ENCODE data around the gene CDC14B. TPM values are rescaled to one million over a fixed set of nuclear protein-coding genes. Genes with fewer than 3 reads are reported as not detected.

CDC14B gene
- total and polyA plus RNA-seq, 4 donors, result 8.8 to 33.3 (median 11.3) TPM

DNA sequence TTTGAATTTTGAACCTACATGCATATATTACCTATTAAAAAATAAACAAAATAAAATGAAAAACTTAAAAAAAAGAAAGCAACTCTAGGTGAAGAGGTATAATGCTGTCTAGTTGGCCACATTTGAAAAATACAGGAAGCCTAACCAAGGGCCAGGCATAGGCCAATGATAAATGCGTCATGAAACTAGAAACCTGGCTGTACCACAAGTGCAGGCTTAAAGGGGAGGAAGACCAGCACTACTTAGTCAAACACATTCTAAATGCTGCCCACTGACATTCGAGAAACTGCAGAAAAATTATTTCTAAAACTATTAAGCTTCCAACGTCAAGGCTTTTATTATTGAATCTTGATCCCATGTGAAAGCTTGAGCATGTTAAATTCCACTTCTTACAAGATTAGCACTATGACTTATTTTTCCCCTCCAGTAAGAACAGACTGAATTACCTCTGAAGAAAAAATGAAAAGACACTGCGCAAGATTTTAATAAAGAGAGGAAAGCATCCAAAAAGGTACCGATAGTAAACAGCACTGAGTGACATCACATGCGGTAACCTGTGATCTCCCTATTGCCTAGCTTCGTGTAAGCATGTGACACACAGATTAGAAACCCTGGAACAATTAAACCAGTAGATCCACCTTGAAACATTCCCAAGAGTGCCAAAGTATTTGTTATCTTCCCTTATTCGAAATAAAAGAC is 16.2 kb downstream of the CDC14B start:
- no peaks in the 10 kb centered on the region for H3K27me3 ChIP-seq (ENCODE audit: control insufficient read depth in 4 of 4, insufficient read depth in 4 of 4, low read length in 3 of 4)
- H3K9ac ChIP-seq (ENCODE audit: low read depth in 1 of 2, low read length in 2 of 2), result peak overlapping the region in 1 of 2 donors; percentile 74
- TF ChIP-seq RAD21 (IDR thresholded peaks at IDR 0.05), result no peak
- TF ChIP-seq, protein P1, sequence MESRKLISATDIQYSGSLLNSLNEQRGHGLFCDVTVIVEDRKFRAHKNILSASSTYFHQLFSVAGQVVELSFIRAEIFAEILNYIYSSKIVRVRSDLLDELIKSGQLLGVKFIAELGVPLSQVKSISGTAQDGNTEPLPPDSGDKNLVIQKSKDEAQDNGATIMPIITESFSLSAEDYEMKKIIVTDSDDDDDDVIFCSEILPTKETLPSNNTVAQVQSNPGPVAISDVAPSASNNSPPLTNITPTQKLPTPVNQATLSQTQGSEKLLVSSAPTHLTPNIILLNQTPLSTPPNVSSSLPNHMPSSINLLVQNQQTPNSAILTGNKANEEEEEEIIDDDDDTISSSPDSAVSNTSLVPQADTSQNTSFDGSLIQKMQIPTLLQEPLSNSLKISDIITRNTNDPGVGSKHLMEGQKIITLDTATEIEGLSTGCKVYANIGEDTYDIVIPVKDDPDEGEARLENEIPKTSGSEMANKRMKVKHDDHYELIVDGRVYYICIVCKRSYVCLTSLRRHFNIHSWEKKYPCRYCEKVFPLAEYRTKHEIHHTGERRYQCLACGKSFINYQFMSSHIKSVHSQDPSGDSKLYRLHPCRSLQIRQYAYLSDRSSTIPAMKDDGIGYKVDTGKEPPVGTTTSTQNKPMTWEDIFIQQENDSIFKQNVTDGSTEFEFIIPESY (IDR thresholded peaks at IDR 0.05), result peak; percentile 33
- H3K4me1 ChIP-seq (ENCODE audit: control insufficient read depth in 4 of 4, insufficient read depth in 4 of 4, low read length in 3 of 4), result peaks cover 0 to 19% (median 11%) of the 10 kb centered on the region in 4 donors
- H3K9me3 ChIP-seq (ENCODE audit: control insufficient read depth in 4 of 4, low read length in 3 of 4), result no peaks in the 10 kb centered on the region
- H3K4me3 ChIP-seq (ENCODE audit: low read depth in 1 of 3, low read length in 3 of 3), result peak overlapping the region in 2 of 3 donors; percentile 4 to 19
- no peak for DNase-seq (ENCODE audit: low spot score)
- WGBS, result 53% methylated on average over 8 of the region's 8 CpGs
- no peaks in the 10 kb centered on the region for H3K36me3 ChIP-seq (ENCODE audit: control insufficient read depth in 4 of 4, insufficient read depth in 3 of 4, low read depth in 1 of 4, low read length in 3 of 4)
- H3K27ac ChIP-seq (ENCODE audit: low read depth in 1 of 2, low read length in 2 of 2), result peak overlapping the region; percentile 85 to 91

DNA sequence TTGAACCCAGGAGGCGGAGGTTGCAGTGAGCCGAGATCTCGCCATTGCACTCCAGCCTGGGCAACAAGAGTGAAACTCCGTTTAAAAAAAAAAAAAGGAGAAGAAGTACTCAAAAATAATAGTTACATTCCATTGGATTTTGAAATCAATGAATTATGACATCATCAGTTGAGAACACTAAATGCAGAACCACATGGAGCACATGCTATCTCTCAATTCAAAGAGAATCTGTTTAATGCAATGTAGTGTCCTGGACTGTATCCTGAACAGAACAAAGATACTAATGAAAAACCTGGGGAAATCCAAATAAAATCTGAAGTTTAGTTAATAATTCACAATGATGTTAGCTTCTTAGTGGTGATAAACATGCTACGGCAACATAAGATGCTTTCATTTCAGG is 20.3 kb downstream of the CDC14B start:
- Histone ChIP-seq H3K27me3 (ENCODE audit: control insufficient read depth in 4 of 4, insufficient read depth in 4 of 4, low read length in 3 of 4) (no peaks in the 10 kb centered on the region), H3K9me3 (ENCODE audit: control insufficient read depth in 4 of 4, low read length in 3 of 4) (no peaks in the 10 kb centered on the region), H3K9ac (ENCODE audit: low read depth in 1 of 2, low read length in 2 of 2) (peak overlapping the region in 1 of 2 donors; percentile 13), H3K4me1 (ENCODE audit: control insufficient read depth in 4 of 4, insufficient read depth in 4 of 4, low read length in 3 of 4) (peaks cover 0 to 15% (median 7%) of the 10 kb centered on the region in 4 donors), H3K36me3 (ENCODE audit: control insufficient read depth in 4 of 4, insufficient read depth in 3 of 4, low read depth in 1 of 4, low read length in 3 of 4) (no peaks in the 10 kb centered on the region), H3K4me3 (ENCODE audit: low read depth in 1 of 3, low read length in 3 of 3) (peak overlapping the region in 2 of 3 donors; percentile 9 to 15), H3K27ac (ENCODE audit: low read depth in 1 of 2, low read length in 2 of 2) (peak overlapping the region; percentile 67 to 71)
- TF ChIP-seq HNF4A (conservative IDR thresholded peaks at IDR 0.05) (peak in 1 of 2 donors; percentile 19), GABPA (IDR thresholded peaks at IDR 0.05 in 1 of 2, conservative IDR thresholded peaks at IDR 0.05 in 1 of 2) (no peak), RAD21 (IDR thresholded peaks at IDR 0.05) (peak in 1 of 2 donors; percentile 9), EGR1 (IDR thresholded peaks at IDR 0.05; ENCODE audit: low read depth in 2 of 2) (no peak), SP1 (IDR thresholded peaks at IDR 0.05) (no peak), NR2F2 (IDR thresholded peaks at IDR 0.05) (no peak), RXRA (IDR thresholded peaks at IDR 0.05) (peak in 1 of 2 donors; percentile 11), TAF1 (conservative IDR thresholded peaks at IDR 0.05) (no peak), JUND (IDR thresholded peaks at IDR 0.05) (no peak), YY1 (IDR thresholded peaks at IDR 0.05) (no peak), FOXA2 (IDR thresholded peaks at IDR 0.05) (no peak), HNF4G (IDR thresholded peaks at IDR 0.05) (no peak), FOXA1 (IDR thresholded peaks at IDR 0.05) (no peak)
- TF ChIP-seq, protein P2, sequence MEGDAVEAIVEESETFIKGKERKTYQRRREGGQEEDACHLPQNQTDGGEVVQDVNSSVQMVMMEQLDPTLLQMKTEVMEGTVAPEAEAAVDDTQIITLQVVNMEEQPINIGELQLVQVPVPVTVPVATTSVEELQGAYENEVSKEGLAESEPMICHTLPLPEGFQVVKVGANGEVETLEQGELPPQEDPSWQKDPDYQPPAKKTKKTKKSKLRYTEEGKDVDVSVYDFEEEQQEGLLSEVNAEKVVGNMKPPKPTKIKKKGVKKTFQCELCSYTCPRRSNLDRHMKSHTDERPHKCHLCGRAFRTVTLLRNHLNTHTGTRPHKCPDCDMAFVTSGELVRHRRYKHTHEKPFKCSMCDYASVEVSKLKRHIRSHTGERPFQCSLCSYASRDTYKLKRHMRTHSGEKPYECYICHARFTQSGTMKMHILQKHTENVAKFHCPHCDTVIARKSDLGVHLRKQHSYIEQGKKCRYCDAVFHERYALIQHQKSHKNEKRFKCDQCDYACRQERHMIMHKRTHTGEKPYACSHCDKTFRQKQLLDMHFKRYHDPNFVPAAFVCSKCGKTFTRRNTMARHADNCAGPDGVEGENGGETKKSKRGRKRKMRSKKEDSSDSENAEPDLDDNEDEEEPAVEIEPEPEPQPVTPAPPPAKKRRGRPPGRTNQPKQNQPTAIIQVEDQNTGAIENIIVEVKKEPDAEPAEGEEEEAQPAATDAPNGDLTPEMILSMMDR (IDR thresholded peaks at IDR 0.05; ENCODE audit: low read depth, low read length, missing input control), result no peak
- TF ChIP-seq, protein P3, sequence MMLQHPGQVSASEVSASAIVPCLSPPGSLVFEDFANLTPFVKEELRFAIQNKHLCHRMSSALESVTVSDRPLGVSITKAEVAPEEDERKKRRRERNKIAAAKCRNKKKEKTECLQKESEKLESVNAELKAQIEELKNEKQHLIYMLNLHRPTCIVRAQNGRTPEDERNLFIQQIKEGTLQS (IDR thresholded peaks at IDR 0.05), result no peak
- TF ChIP-seq, protein P4, sequence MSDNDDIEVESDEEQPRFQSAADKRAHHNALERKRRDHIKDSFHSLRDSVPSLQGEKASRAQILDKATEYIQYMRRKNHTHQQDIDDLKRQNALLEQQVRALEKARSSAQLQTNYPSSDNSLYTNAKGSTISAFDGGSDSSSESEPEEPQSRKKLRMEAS (IDR thresholded peaks at IDR 0.05), result peak; percentile 36
- TF ChIP-seq, protein P5, sequence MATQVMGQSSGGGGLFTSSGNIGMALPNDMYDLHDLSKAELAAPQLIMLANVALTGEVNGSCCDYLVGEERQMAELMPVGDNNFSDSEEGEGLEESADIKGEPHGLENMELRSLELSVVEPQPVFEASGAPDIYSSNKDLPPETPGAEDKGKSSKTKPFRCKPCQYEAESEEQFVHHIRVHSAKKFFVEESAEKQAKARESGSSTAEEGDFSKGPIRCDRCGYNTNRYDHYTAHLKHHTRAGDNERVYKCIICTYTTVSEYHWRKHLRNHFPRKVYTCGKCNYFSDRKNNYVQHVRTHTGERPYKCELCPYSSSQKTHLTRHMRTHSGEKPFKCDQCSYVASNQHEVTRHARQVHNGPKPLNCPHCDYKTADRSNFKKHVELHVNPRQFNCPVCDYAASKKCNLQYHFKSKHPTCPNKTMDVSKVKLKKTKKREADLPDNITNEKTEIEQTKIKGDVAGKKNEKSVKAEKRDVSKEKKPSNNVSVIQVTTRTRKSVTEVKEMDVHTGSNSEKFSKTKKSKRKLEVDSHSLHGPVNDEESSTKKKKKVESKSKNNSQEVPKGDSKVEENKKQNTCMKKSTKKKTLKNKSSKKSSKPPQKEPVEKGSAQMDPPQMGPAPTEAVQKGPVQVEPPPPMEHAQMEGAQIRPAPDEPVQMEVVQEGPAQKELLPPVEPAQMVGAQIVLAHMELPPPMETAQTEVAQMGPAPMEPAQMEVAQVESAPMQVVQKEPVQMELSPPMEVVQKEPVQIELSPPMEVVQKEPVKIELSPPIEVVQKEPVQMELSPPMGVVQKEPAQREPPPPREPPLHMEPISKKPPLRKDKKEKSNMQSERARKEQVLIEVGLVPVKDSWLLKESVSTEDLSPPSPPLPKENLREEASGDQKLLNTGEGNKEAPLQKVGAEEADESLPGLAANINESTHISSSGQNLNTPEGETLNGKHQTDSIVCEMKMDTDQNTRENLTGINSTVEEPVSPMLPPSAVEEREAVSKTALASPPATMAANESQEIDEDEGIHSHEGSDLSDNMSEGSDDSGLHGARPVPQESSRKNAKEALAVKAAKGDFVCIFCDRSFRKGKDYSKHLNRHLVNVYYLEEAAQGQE (IDR thresholded peaks at IDR 0.05), result peak; percentile 16
- TF ChIP-seq, protein P1 (IDR thresholded peaks at IDR 0.05), result no peak
- no peak for DNase-seq (ENCODE audit: low spot score)
- WGBS, result 74% methylated on average over 5 of the region's 5 CpGs

All from liver (tissue), 9 donors.